Astrocyte of the hippocampus (primary cell): ENCODE results near the gene TNIP1.

ENCODE experiments used
- DNase-seq: peaks from one replicate; pipeline ENCODE4 v3.0.0; 2011; ENCODE audit warnings: low read depth, low spot score

TNIP1 gene

GRCh38 chr5:151066920-151067319 lies 13.9 kb downstream of the TNIP1 start:
- DNase-seq, result no peak

- DNase-seq, result no peak
These were observed 15.2 kb downstream of the TNIP1 start for GRCh38 chr5:151065609-151066008.

- no peak for DNase-seq
These were observed 15.8 kb downstream of the TNIP1 start for GRCh38 chr5:151064916-151065499.

GRCh38 chr5:151063142-151063989 lies 17.5 kb downstream of the TNIP1 start:
- peak; percentile 88 for DNase-seq

- DNase-seq, result no peak
These were observed 18.3 kb downstream of the TNIP1 start for GRCh38 chr5:151062405-151063141.

- DNase-seq, result no peak
These were observed 20.1 kb downstream of the TNIP1 start for GRCh38 chr5:151060742-151061141.

- DNase-seq, result peak; percentile 65
These were observed 21.8 kb downstream of the TNIP1 start for GRCh38 chr5:151058891-151059489.

GRCh38 chr5:151058301-151058700 lies 22.5 kb downstream of the TNIP1 start:
- no peak for DNase-seq

GRCh38 chr5:151056379-151057325 lies 24.2 kb downstream of the TNIP1 start:
- no peak for DNase-seq

- DNase-seq, result no peak
These were observed 25.5 kb downstream of the TNIP1 start for GRCh38 chr5:151055336-151055735.

- DNase-seq, result no peak
These were observed 26.1 kb downstream of the TNIP1 start for GRCh38 chr5:151054709-151055108.

GRCh38 chr5:151053796-151054462 lies 26.9 kb downstream of the TNIP1 start:
- DNase-seq, result no peak

GRCh38 chr5:151052836-151053235 lies 28.0 kb downstream of the TNIP1 start:
- DNase-seq, result no peak

GRCh38 chr5:151051931-151052608 lies 28.8 kb downstream of the TNIP1 start:
- DNase-seq, result no peak

- peak; percentile 89 for DNase-seq
These were observed 29.5 kb downstream of the TNIP1 start for GRCh38 chr5:151051066-151051930.

- DNase-seq, result peak; percentile 25
These were observed 32.3 kb downstream of the TNIP1 start for GRCh38 chr5:151048526-151048925.

GRCh38 chr5:151047814-151048425 lies 32.9 kb downstream of the TNIP1 start:
- peak; percentile 27 for DNase-seq

GRCh38 chr5:151042453-151043093 lies 38.3 kb downstream of the TNIP1 start:
- DNase-seq, result no peak
